ENCODE data around the gene SRGN.
"Not testable (repeated sequence)": the region's sequence is repeated elsewhere in the genome, so short reads cannot be mapped to it uniquely, and the experiment has no call there.

SRGN gene

DNA sequence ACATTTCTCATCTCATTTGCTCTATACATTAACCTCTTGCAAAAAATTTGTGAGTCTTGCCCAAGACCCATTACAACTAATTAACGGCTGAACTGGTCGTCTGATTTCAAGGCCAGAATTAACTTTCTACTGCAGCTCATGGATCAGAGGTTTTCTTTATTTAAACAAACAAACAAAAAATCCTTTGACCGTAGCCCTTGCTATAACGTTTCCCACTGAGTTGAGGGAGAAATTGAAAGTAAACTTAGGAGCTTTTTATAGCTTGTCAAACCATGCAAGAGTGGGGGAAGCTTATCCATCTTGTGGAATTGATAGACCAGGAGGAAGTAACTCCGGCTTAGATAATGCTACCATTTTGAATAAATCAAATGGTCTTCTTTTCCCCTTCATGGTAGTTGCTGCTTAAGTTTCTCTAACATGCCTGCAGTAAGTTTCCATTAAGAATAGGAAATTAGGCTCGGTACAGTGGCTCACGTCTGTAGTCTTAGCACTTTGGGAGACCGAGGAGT lies 3.3 kb downstream of the SRGN start:
- no peak for DNase-seq

- DNase-seq: peak; percentile 74
Measured at GRCh38 chr10:69092959-69093850, 5.3 kb downstream of the SRGN start.

- DNase-seq: no peak
Measured at GRCh38 chr10:69093933-69094332, 6.0 kb downstream of the SRGN start.

DNA sequence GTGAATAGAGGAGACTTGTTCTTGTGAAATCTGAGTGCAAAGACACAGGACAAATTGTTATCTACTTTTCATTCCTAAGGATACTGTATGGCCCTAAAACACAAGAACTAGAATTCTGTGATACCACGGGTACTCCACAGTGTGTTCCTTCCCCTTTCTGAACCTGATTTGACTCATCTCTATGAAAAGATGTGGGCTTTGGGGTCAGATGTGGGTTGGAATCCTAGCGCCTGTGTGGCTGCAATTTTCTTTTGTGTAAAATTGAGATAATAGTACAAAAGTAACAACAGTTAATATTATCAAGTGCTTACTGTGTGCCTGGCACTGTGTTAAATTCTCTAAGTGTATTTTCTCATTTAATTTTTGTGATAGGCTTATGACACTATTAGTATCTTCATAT lies 8.1 kb downstream of the SRGN start:
- no peak for DNase-seq

GRCh38 chr10:69097729-69098128 lies 9.8 kb downstream of the SRGN start:
- DNase-seq: no peak

DNA sequence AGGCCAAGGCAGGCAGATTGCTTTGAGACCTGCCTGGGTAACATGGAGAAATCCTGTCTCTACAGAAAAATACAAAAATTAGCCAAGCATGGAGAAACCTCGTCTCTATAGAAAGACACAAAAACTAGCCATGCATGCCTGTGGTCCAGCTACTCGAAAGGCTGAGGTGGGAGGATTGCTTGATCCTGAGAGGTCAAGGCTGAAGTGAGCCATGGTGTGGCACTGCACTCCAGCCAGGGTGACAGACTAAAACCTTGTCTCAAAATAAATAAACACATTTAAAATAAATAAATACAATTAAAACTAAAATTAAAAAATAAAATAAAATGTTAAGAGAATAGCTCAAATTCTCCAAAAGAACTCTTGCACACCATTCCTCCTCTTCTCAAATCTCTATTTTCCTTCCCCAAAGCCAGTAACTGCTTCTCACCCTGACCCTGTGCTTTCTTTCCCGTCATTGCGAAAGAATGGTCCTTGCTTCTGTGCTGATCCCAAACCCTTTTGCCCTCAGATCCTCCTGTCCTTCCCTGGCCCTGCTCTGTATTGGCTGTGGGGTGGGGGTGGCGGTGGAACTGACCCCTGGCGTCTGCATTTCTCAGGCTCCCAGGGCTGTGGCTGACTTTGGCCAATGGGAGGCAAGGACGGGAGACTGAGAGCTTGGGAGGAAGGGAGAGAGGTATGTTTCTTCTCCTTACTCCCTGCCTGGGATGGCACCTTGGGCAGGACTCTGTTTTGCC lies 12.4 kb downstream of the SRGN start:
- no peak for DNase-seq

DNA sequence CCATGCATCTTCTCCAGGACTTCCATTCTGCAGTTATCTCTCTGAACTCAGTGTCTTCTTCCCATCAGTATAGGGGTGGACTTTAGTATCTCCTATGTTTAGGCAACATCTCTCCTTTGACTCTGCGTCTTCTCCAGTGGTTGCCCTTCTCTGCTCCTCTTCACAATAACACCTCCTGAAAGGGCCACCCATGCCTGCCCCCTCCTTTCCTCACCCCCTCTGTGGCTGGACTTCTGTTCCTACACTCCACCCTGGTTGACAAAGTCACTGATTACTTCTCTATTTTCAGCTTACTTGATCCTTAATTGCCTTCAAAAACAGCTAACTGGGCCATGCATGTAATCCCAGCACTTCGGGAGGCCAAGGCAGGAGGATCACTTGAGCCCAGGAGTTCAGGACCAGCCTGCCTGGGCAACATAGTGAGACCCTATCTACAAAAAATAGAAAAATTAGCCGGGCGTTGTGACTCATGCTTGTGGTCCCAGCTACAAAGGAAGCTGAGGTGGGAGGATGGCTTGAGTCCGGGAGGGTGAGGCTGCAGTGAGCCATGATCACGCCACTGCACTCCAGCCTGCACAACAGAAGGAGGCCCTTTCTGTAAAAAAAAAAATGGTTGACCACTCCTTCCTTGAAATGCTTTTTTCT lies 13.7 kb downstream of the SRGN start:
- peak; percentile 50 for DNase-seq

GRCh38 chr10:69102440-69102839 lies 14.5 kb downstream of the SRGN start:
- no peak for DNase-seq

GRCh38 chr10:69103784-69104183 lies 15.9 kb downstream of the SRGN start:
- no peak for DNase-seq

GRCh38 chr10:69104994-69105790 lies 17.3 kb downstream of the SRGN start:
- no peak for DNase-seq

DNA sequence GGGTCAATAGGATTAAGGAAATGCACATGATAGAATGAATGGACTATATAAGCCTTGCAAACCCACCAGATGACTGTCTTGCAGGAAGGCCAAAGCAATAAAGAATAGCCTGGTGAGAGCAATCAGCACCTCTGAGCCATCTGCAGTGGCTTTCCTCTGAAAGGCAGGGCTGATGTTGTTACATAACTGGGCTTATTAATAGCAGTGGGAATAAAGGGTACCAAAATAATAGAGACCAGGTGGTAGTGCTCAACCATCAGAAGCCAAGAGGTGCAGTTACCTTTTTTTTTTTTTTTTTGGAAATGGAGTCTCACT lies 19.2 kb downstream of the SRGN start:
- no peak for DNase-seq

- DNase-seq: no peak
Measured at GRCh38 chr10:69107699-69108098, 19.8 kb downstream of the SRGN start.

GRCh38 chr10:69119896-69120295 lies 32.0 kb downstream of the SRGN start:
- DNase-seq: no peak

DNA sequence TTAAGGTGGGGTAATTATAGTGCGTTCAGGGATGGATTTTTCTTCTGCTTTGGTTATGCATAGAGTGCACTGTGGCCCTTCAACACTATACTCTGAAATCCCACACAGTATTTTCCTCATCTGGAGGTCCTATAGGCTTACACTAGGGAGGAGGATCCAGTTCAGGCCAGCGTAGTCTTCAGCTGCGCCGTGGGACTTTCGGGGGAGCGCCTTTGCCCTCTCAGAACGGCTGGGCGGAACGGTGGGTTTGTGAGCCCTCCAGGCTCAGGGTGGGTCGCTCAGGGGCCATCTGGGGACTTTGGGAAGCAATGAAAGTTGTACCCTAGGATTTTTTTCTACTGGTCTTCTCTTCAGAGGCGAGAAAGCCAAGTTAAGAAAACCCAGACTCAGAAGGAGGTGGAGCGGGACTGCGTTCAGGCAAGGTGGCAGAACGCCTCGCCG lies 35.4 kb downstream of the SRGN start:
- peak; percentile 71 for DNase-seq

- DNase-seq: peak; percentile 99
Measured at GRCh38 chr10:69123747-69124562, 36.1 kb downstream of the SRGN start, which contains the start of gene VPS26A. TSS of gene VPS26A (plus strand) at chr10:69124178. CDS start at chr10:69124278, 100 bp downstream.

DNA sequence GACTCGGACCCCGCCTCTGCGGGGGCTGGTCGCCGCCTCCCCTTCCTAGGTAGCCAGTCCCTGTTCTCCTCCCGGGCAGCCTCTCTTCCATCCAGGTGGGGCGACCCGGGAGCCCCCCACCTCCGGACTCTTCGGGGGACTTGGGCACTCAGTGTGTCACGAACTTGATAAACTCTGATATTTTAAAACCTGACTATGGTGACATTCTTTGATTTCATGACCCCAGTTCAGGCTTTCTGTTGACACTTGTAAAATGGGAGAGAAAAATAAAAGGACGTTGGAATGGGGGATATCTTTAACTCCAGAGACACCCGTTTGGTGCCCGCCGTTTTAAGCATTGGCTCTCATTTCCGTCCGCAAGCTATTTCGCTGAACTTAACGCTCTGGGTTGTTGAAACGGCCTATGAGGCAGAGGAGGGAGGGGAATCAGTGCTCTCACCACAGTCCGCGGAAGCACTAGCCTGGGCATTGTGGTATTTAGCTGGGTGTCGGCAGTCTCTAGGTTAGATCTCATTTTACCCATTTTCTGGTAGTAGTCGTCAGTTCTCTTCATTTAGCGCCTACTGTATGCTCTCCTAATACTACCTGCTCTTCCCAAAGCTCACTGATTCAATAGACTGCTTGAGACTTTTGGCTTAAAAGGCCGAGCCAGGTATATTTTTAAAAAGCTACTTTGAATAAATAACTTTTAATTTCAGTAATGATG lies 36.8 kb downstream of the SRGN start:
- DNase-seq: peak; percentile 31

GRCh38 chr10:69125554-69125953 lies 37.7 kb downstream of the SRGN start:
- no peak for DNase-seq

DNA sequence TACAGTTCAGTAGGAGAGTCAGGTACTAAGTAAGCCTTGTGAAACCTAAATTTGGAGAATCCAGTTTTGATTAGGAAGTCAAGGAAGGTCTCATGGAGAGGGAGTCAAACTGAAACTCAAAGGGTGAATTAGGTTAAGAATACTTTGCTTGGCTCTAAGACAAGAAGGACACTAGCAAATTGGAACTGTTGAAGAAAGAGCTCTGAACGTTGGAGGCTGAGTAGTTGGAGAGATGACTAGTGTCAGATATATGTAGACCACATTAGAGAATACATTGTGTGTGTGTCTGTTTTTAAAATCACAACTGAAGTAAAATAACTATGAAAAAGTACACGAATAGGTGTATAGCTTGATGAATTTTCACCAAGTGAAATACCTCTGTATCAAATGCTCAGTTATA lies 42.3 kb downstream of the SRGN start:
- no peak for DNase-seq

DNA sequence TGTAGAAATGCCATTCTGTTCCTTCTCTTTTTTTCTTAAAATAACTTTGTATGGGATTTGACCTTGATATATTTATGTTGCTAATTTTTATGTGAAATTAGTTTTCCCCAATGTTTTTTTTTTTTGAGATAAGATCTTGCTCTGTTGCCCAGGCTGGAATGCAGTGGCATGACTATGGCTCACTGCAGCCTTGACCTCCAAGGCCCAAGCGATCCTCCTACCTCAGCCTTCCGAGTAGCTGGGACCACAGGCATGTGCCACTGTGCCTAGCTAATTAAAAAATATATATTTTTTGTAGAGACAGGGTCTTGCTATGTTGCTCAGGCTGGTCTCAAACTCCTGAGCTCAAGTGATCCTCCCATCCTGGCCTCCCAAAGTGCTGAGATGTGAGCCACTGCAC lies 52.1 kb downstream of the SRGN start:
- DNase-seq: no peak

- no peak for DNase-seq
Measured at GRCh38 chr10:69141304-69141703, 53.4 kb downstream of the SRGN start.

- not testable (repeated sequence) for DNase-seq
Measured at GRCh38 chr10:69142074-69142473, 54.2 kb downstream of the SRGN start.

All from GDM1 (cell line).